NCI-H345 treated with DMSO at 0.1 percent for 48 hours (cell line): ENCODE data around the gene ASTN2.

ENCODE experiments used
- DNase-seq: peaks from one replicate; lab custom pipeline; 2025; ENCODE audit not compliant: unreplicated experiment; lab: John Stamatoyannopoulos, UW

ASTN2 gene

GRCh38 chr9:116451500-116452115, 963.2 kb downstream of the ASTN2 start:
- no peak for DNase-seq

GRCh38 chr9:116450378-116451139, 964.3 kb downstream of the ASTN2 start:
- DNase-seq = no peak

GRCh38 chr9:116449949-116450348, 964.9 kb downstream of the ASTN2 start:
- DNase-seq = no peak

DNA sequence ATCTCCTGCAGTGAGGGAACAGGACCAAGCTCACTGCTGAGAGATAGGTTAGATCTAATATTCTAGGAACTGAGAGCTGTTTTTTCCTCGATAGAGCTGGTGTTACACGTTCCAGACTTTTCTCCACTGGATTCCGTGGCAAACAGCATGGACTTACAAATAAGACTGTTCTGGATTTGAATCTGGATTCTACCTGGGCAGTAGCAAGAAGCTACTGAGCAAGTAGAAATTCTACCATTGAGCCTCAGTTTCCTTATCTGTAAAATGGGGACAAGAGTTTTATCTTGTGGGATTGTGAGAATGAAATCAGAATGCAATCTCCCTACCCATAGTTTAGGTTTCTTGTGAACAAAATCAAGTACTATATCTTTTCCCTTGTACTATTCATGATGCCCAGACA, 966.4 kb downstream of the ASTN2 start:
- DNase-seq = no peak

DNA sequence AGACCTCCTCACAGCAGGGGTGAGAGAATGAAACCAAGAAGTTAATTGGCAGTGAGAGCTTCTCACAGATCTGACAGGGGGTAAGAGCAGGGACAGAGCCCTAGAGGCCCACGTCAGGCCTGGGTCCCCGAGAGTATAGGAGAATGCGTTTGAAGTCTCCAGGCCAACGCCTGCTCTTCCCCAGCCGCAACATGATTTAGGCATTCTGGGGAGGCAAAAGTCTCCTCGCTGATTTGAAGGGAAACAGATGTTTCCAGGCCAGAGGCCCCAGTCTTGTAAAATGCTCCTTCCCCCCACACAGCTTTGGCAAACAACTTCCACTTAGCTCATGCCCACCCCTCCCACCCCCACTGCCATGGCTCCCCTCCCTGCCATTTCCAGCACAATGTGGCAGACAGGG, 966.9 kb downstream of the ASTN2 start:
- no peak for DNase-seq

DNA sequence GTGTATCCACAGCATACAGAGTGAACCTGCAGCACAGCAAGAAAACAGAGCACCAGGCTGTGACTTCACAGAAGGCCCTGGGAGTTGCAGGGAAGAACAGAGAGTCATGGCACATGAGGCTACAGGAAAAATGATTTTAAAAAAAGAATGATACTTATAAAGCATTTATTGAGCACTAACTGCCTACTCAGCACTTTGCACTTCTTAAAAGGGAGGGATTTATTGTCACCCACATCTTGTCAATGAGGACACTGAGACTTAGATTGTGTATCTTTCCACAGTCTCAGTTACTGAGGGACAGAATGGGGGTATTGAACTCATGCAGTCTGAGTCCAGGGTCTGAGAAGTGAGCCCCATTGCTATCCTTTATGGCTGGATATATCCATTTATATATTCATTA, 972.3 kb downstream of the ASTN2 start:
- no peak for DNase-seq

- no peak for DNase-seq
These were observed 977.2 kb downstream of the ASTN2 start for GRCh38 chr9:116437411-116438370.

DNA sequence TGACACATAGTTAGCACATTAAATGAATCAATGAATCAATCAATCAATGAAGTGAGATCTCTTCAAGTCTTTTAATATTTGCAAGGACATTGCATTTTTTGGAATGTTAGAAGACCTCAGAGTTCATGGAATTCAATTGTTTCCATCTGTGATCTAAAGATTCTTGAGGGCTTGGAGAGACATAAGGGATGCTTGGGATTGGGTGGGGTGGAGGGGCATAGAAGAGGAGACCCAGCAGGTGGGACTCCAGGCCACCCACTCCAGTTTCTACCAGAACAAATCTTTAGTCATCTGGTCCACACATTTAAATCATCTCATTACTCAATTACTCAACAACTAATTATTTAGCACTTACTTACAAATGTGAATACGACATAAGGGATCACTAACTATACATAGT, 978.7 kb downstream of the ASTN2 start:
- DNase-seq = no peak

- no peak for DNase-seq
These were observed 979.2 kb downstream of the ASTN2 start for GRCh38 chr9:116435706-116436105.

- no peak for DNase-seq
These were observed 980.5 kb downstream of the ASTN2 start for GRCh38 chr9:116434314-116434713.

DNA sequence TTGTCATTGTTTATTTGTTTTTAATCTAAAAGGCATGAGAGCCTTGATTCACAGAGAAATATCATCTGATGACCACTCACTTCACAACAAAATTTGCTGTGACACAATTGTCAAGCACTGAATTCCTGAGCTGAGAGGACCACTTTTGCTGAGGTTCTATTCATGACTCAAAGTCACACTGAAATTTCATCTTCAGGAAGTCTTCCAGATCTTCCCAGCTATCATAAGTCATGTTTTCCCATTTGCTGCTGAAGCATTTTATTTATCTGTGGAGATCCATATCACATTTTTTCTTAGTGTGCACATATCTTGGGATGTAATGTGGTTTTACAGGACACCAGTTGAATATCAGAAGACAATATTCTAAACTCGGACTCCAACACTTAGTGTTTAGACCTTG, 982.8 kb downstream of the ASTN2 start:
- no peak for DNase-seq

- DNase-seq = no peak
These were observed 984.0 kb downstream of the ASTN2 start for GRCh38 chr9:116430849-116431248.

- no peak for DNase-seq
These were observed 989.6 kb downstream of the ASTN2 start for GRCh38 chr9:116425244-116425643.

DNA sequence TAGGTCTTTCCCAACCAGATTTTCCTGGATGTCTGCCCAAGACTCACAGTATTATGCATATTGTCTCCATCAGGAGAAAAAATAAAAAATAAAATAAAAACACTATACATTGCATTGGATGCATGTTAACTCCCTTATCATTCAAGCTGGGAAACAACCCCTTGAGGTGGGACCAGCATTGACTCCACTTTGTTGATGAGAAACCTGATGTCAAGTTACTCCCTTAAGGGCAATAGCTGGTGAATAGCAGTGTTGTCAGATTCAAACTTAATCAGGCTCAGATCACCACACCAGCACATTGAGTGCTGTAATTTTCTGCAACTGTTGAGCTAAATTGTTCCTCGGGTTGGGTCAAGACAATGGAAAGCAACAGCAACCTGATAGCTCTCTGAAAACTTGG, 991.7 kb downstream of the ASTN2 start:
- no peak for DNase-seq

- no peak for DNase-seq
These were observed 992.5 kb downstream of the ASTN2 start for GRCh38 chr9:116422119-116422979.

DNA sequence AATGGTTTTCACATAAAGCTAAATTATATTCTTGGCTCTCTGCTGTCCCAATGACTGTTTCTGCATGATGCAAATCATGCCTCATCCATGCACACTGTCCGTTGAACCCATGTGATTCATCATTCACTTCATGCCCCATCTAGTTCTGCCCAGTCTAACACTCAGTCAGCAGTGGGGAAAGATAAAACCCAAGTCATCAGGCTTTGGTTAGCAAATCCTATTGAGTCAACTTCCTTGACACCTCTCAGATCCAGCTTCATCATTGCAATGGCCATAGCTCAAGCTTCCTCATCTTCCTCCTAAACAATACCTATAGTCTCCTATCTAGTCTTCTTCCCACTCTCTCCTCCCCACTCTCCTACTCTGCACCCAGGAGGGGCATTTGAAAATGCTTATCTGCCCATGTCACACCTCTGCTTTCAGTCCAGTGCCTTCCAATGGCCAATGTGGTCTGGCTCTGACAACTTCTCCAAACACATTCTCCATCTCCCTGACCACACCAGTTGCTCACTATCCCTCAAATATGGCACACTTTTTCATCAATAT, 993.8 kb downstream of the ASTN2 start:
- DNase-seq = no peak

- DNase-seq = no peak
These were observed 995.7 kb downstream of the ASTN2 start for GRCh38 chr9:116419181-116419580.

DNA sequence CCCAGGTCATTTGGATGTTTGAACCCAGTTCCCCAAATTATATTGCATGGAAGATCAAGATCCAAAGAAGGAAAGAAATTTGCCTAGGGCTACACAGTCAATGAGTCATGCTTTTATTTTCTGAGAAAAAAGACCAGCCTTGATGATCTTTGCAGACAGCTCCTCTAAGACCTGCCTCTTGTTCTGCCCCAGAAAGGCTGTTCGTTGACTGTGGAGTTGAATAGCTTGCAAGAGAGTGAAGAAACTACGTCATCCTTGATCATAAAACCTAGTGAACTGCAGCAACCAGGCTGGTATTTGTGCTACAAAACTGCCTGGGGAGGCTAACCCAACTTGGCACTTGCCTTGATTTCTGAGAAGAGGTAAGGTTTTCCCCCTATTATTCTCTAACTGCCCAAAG, 997.4 kb downstream of the ASTN2 start:
- no peak for DNase-seq

GRCh38 chr9:116416421-116416820, 998.4 kb downstream of the ASTN2 start:
- no peak for DNase-seq

DNA sequence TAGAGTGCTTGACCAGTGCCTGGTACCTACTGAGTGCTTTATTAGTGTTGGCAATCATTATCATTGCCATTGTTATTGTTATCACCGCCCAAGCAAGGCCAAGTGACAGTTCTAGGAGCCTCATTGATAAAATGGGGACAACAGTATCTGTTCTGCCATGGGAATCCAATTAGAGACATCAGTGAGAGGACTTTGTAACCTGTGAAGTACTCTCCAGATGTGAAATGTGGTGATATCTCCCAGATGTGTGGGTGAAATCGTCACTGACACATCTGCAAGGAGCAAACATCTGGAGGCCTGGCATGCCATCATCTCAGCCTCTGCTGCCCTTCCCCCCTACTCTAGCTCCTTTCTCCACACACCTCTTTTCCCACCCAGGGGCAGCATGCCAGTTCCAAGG, 1000.5 kb downstream of the ASTN2 start:
- no peak for DNase-seq
